Measurements from ENCODE around the gene RNASE13.

The RNASE13 gene

GRCh38 chr14:21066882-21067502 lies 32.4 kb upstream of the RNASE13 start:
- no peak overlapping the region for H3K4me3 ChIP-seq (ENCODE audit: low read depth, low read length)
- no peak for DNase-seq (ENCODE audit: low read depth, low spot score)
- TF ChIP-seq CTCF (IDR thresholded peaks at IDR 0.05; ENCODE audit: low read depth, low read length) = peak; percentile 39
- in situ Hi-C loops (cut with HindIII; ENCODE audit: low sequenced_read_pairs) = no loop called here

- no peak for TF ChIP-seq CTCF (IDR thresholded peaks at IDR 0.05; ENCODE audit: low read depth, low read length)
- no peak overlapping the region for H3K4me3 ChIP-seq (ENCODE audit: low read depth, low read length)
- in situ Hi-C loops (cut with HindIII; ENCODE audit: low sequenced_read_pairs) = no loop called here
- DNase-seq (ENCODE audit: low read depth, low spot score) = peak; percentile 79
Measured at GRCh38 chr14:21063479-21063878, 28.9 kb upstream of the RNASE13 start.

- in situ Hi-C loops (cut with HindIII; ENCODE audit: low sequenced_read_pairs) = no loop called here
- no peak for TF ChIP-seq CTCF (IDR thresholded peaks at IDR 0.05; ENCODE audit: low read depth, low read length)
- no peak for DNase-seq (ENCODE audit: low read depth, low spot score)
- H3K4me3 ChIP-seq (ENCODE audit: low read depth, low read length) = no peak overlapping the region
Measured at GRCh38 chr14:21061347-21061668, 26.7 kb upstream of the RNASE13 start.

- in situ Hi-C loops (cut with HindIII; ENCODE audit: low sequenced_read_pairs) = no loop called here
Measured at GRCh38 chr14:21060614-21061346, 26.2 kb upstream of the RNASE13 start.

GRCh38 chr14:21059842-21060613 lies 25.4 kb upstream of the RNASE13 start:
- TF ChIP-seq CTCF (IDR thresholded peaks at IDR 0.05; ENCODE audit: low read depth, low read length) = no peak
- no peak overlapping the region for H3K4me3 ChIP-seq (ENCODE audit: low read depth, low read length)
- no peak for DNase-seq (ENCODE audit: low read depth, low spot score)
- in situ Hi-C loops (cut with HindIII; ENCODE audit: low sequenced_read_pairs) = no loop called here

More at GRCh38 chr14:21060614-21061346, 26.2 kb upstream of the RNASE13 start:
- DNase-seq (ENCODE audit: low read depth, low spot score) = no peak
- H3K4me3 ChIP-seq (ENCODE audit: low read depth, low read length) = no peak overlapping the region
- no peak for TF ChIP-seq CTCF (IDR thresholded peaks at IDR 0.05; ENCODE audit: low read depth, low read length)

GRCh38 chr14:21058903-21059302 lies 24.3 kb upstream of the RNASE13 start:
- no peak for TF ChIP-seq CTCF (IDR thresholded peaks at IDR 0.05; ENCODE audit: low read depth, low read length)
- in situ Hi-C loops (cut with HindIII; ENCODE audit: low sequenced_read_pairs) = no loop called here
- no peak for DNase-seq (ENCODE audit: low read depth, low spot score)
- no peak overlapping the region for H3K4me3 ChIP-seq (ENCODE audit: low read depth, low read length)
